IPS-15b (cell line): ENCODE results near the gene CHRNB1.
"Not testable (repeated sequence)": the region's sequence is repeated elsewhere in the genome, so short reads cannot be mapped to it uniquely, and the experiment has no call there.

Experiments
- H3K27me3 ChIP-seq: one replicate; pipeline ENCODE4 v1.6.1; 2013; ENCODE audit warnings: low read length; ENCODE audit not compliant: control insufficient read depth, insufficient read depth
- H3K36me3 ChIP-seq: one replicate; pipeline ENCODE4 v1.6.1; 2013; ENCODE audit warnings: low read length; ENCODE audit not compliant: control insufficient read depth, insufficient read depth
- H3K4me1 ChIP-seq: one replicate; pipeline ENCODE4 v1.6.1; 2013; ENCODE audit warnings: mild to moderate bottlenecking, low read length; ENCODE audit not compliant: control insufficient read depth, insufficient read depth
- H3K4me3 ChIP-seq: one replicate; pipeline ENCODE4 v1.5.1; 2013; ENCODE audit warnings: low read depth, low read length
- H3K9ac ChIP-seq: one replicate; pipeline ENCODE4 v1.6.1; 2013; ENCODE audit warnings: low read depth, mild to moderate bottlenecking, low read length
- H3K9me3 ChIP-seq: one replicate; pipeline ENCODE4 v1.6.1; 2013; ENCODE audit warnings: mild to moderate bottlenecking, low read length; ENCODE audit not compliant: control insufficient read depth, insufficient read depth

The CHRNB1 gene

GRCh38 chr17:7465597-7466275 is 20.9 kb downstream of the CHRNB1 start:
- Histone ChIP-seq H3K4me1 (peaks cover 4% of the 10 kb centered on the region), H3K36me3 (peaks cover 2% of the 10 kb centered on the region), H3K27me3 (peaks cover under 1% of the 10 kb centered on the region), H3K9ac (no peak overlapping the region), H3K9me3 (no peaks in the 10 kb centered on the region), H3K4me3 (no peak overlapping the region)

- H3K36me3 ChIP-seq = peaks cover 2% of the 10 kb centered on the region
- no peaks in the 10 kb centered on the region for H3K4me1 ChIP-seq
- H3K27me3 ChIP-seq = no peaks in the 10 kb centered on the region
- H3K4me3 ChIP-seq = no peak overlapping the region
- no peak overlapping the region for H3K9ac ChIP-seq
- H3K9me3 ChIP-seq = no peaks in the 10 kb centered on the region
These were observed 21.4 kb downstream of the CHRNB1 start for GRCh38 chr17:7466318-7466638.

DNA sequence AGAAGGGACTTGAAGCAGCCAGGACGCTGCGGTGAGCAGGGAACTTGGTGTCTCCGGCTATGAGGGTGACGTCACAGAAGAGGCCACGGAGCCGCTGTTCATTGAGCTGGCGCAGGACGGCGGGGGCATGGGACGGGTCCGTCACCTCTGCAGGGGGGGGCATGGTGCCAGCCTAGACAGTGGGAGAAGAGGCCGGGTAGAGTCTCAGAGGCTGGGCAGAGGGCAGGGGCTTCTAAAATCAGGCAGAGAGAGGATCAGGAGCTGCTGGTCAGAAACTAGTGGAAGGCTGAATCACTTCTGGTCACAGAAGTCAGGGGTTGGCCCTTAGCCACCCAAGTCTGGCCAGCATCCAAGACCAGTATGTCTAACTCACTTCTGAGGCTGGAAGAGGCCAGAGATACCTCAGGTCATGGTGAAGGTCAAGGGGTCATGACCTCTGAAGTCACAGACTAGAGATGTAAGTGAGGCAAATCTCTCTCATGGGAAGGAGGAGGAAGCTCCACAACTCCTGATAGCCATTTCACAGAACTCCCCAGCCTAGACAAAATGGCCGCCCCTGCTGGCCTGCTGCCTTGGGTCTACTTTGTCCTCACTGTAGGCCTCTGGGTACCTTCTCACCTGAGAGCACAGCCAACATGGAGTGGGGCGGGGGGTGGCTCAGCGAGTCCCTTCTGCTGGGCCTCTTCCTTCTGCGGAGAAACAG is 21.9 kb downstream of the CHRNB1 start:
- Histone ChIP-seq H3K4me3 (no peak overlapping the region), H3K9ac (no peak overlapping the region), H3K27me3 (no peaks in the 10 kb centered on the region), H3K36me3 (peaks cover 2% of the 10 kb centered on the region), H3K4me1 (no peaks in the 10 kb centered on the region), H3K9me3 (no peaks in the 10 kb centered on the region)

DNA sequence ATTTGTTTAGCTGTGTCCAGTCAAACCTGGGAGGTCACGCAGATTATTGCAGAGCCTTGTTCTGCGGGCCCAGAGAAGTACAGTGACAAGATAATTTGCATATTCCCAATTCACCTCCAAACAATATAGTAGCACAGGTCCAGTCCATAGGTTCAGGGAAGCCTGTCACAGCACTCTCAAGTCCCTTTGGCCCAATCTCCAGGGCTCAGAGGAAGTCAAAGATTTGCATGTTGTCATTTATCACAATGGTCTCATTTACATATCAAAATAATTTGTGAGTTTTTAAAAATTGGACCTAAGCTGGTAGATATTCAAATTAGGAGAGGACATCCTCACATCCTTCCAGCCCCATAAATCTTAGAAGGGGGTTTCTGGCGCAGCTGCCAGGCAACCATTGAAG is 22.6 kb downstream of the CHRNB1 start:
- Histone ChIP-seq H3K4me3 (no peak overlapping the region), H3K36me3 (peaks cover 2% of the 10 kb centered on the region), H3K9me3 (no peaks in the 10 kb centered on the region), H3K4me1 (no peaks in the 10 kb centered on the region), H3K9ac (no peak overlapping the region), H3K27me3 (no peaks in the 10 kb centered on the region)

- H3K9ac ChIP-seq = no peak overlapping the region
- H3K4me3 ChIP-seq = no peak overlapping the region
- no peaks in the 10 kb centered on the region for H3K9me3 ChIP-seq
- H3K27me3 ChIP-seq = no peaks in the 10 kb centered on the region
- H3K4me1 ChIP-seq = no peaks in the 10 kb centered on the region
- H3K36me3 ChIP-seq = peaks cover 2% of the 10 kb centered on the region
These were observed 23.4 kb downstream of the CHRNB1 start for GRCh38 chr17:7468290-7468689.

DNA sequence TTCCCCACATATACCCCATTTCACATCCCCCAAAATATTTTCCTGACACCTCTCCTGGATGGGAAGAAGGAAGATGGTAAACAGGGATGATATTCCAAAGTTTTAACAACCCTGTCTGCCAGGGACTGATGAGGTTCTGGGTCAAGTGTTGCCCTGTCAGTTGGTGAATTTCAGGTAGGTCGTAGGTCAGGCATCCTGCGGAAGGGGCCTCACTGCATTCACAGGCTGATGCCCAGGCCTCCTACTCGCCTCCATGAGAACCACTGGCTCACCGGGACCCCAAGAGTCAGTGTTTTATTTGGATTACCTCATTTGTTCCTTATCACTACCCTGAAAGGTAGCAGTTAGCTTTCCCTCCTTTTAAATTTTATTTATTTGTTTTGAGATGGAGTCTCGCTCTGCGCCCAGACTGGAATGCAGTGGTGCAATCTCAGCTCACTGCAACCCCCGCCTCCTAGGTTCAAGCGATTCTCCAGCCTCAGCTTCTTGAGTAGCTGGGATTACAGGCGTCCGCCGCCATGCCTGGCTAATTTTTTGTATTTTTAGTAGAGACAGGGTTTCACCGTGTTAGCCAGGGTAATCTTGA is 24.0 kb downstream of the CHRNB1 start:
- Histone ChIP-seq H3K27me3 (no peaks in the 10 kb centered on the region), H3K4me1 (no peaks in the 10 kb centered on the region), H3K9ac (no peak overlapping the region), H3K9me3 (no peaks in the 10 kb centered on the region), H3K4me3 (no peak overlapping the region), H3K36me3 (peaks cover 2% of the 10 kb centered on the region)

GRCh38 chr17:7469843-7470242 is 25.0 kb downstream of the CHRNB1 start:
- H3K9ac ChIP-seq, H3K4me1 ChIP-seq, H3K4me3 ChIP-seq, H3K36me3 ChIP-seq, H3K27me3 ChIP-seq, H3K9me3 ChIP-seq: not testable (repeated sequence)

DNA sequence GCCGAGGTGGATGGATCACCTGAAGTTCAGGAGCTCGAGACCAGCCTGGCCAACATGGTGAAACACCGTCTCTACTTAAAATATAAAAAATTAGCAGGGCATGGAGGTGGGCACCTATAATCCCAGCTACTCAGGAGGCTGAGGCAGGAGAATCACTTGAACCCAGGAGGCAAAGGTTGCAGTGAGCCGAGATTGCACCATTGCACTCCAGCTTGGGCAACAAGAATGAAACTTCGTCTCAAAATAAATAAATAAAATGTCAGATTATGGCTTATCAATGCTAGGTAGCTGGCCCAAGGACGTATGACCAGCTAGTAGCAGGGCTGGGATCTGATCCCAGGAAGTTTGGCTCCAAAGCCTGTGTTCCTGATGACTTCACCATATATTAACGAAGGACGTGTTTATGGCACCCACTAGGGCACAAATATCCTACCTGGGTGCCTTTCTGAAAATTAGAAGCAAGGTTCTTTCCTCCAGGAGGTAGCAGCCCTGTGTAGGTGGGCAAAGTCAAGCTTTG is 25.7 kb downstream of the CHRNB1 start:
- H3K36me3 ChIP-seq, H3K9me3 ChIP-seq, H3K4me1 ChIP-seq, H3K4me3 ChIP-seq, H3K9ac ChIP-seq, H3K27me3 ChIP-seq: not testable (repeated sequence)

- no peaks in the 10 kb centered on the region for H3K9me3 ChIP-seq
- H3K4me1 ChIP-seq = peaks cover 4% of the 10 kb centered on the region
- H3K4me3 ChIP-seq = no peak overlapping the region
- no peaks in the 10 kb centered on the region for H3K27me3 ChIP-seq
- H3K36me3 ChIP-seq = no peaks in the 10 kb centered on the region
- H3K9ac ChIP-seq = no peak overlapping the region
These were observed 26.9 kb downstream of the CHRNB1 start for GRCh38 chr17:7471729-7472128.

- H3K9me3 ChIP-seq, H3K36me3 ChIP-seq, H3K4me3 ChIP-seq, H3K27me3 ChIP-seq, H3K9ac ChIP-seq: not testable (repeated sequence)
- H3K4me1 ChIP-seq = peaks cover 10% of the 10 kb centered on the region
These were observed 29.9 kb downstream of the CHRNB1 start for GRCh38 chr17:7474767-7475166.

DNA sequence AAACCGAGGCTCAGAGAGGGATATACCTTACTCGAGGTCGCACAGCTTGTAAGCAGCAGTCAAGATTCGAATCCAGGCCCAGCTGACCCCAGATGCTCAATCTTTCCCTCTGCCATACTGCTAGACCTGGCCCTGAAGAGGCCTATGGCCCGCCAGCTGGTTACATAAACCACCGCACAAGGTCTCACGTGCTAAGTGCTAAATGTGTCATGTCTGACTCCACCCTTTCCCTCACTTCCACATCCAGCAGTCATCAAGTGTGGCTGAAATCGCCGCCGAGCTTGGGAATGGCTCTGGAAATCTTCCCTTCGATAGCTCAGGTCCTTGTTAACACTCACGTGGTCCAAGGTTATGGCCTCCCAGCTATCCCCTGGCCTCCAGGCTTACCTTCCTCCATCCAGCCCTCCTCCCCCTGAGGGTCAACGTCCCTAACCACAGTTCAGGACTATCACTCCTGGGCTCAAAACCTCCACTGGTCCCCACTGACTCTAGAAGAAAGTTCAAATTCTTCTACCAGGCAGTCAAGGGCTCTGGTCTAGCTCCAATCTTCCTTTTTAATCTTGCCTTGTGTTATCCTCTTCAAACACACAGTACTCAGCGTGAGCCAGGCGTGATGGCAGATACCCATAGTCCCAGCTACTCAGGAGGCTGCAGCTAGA is 31.0 kb downstream of the CHRNB1 start:
- Histone ChIP-seq H3K4me1 (peaks cover 10% of the 10 kb centered on the region), H3K36me3 (no peaks in the 10 kb centered on the region), H3K27me3 (no peaks in the 10 kb centered on the region), H3K9me3 (no peaks in the 10 kb centered on the region), H3K9ac (no peak overlapping the region), H3K4me3 (no peak overlapping the region)

GRCh38 chr17:7476494-7476893 is 31.6 kb downstream of the CHRNB1 start:
- H3K4me1 ChIP-seq = peaks cover 10% of the 10 kb centered on the region
- H3K36me3 ChIP-seq = no peaks in the 10 kb centered on the region
- no peak overlapping the region for H3K9ac ChIP-seq
- H3K27me3 ChIP-seq = no peaks in the 10 kb centered on the region
- H3K9me3 ChIP-seq = no peaks in the 10 kb centered on the region
- no peak overlapping the region for H3K4me3 ChIP-seq
